Vagina (tissue), 2 donors: ENCODE measurements around the gene LENG8. TPM values are rescaled to one million over a fixed set of nuclear protein-coding genes. Genes with fewer than 3 reads are reported as not detected.
"Not testable (repeated sequence)": the region's sequence is repeated elsewhere in the genome, so short reads cannot be mapped to it uniquely, and the experiment has no call there.

Source experiments
- DNase-seq, 2 donors: peaks; one replicate each; pipeline ENCODE4 v3.0.0-alpha.2; 2017; ENCODE audit errors: extremely low spot score in 2 of 2
- H3K27ac ChIP-seq: fragments of 200-600 bp; sonication (generic); one replicate; pipeline ENCODE4 v1.5.1; 2019
- H3K27me3 ChIP-seq: fragments of 200-600 bp; sonication (generic); one replicate; pipeline ENCODE4 v1.5.1; 2019
- H3K36me3 ChIP-seq, 2 donors: fragments of 200-600 bp; sonication (generic); one replicate each; pipeline ENCODE4 v1.5.1; 2017 to 2019
- H3K4me1 ChIP-seq: fragments of 200-600 bp; sonication (generic); one replicate; pipeline ENCODE4 v1.5.1; 2019
- H3K4me3 ChIP-seq, 2 donors: fragments of 200-600 bp; sonication (generic); 1 replicate in 1 of 2; 2 replicates in 1 of 2; pipeline ENCODE4 v1.5.1; 2016 to 2019
- H3K9me3 ChIP-seq: fragments of 200-600 bp; sonication (generic); one replicate; pipeline ENCODE4 v1.5.1; 2019
- POLR2A ChIP-seq, 2 donors: fragments of 450-650 bp; IDR thresholded peaks; one replicate each; pipeline ENCODE4 v1.6.1; 2017; ENCODE audit warnings: antibody characterized with exemption in 2 of 2, mild to moderate bottlenecking in 2 of 2, moderate library complexity in 2 of 2
- POLR2AphosphoS5 ChIP-seq, 2 donors: sonication (generic); formaldehyde crosslinking; IDR thresholded peaks; one replicate each; pipeline ENCODE4 v1.9.0; 2017; ENCODE audit warnings: antibody characterized with exemption in 2 of 2, mild to moderate bottlenecking in 2 of 2, low read depth in 1 of 2; ENCODE audit not compliant: insufficient read depth in 1 of 2
- intact Hi-C: fragments of 100-400 bp; cut with DNase I; formaldehyde crosslinking; loops from one replicate; pipeline ENCODE4 v1.15.1; 2023
- total RNA-seq: library from RNA; depleted of rRNA; stranded (reverse); fragments of >200 nt; gene quantifications from one replicate; pipeline ENCODE4 v1.2.3, GENCODE V29; 2016
- TF ChIP-seq, protein P1 (sequence below), 3 experiments: fragments of 450-650 bp in 2 of 3; fragments of 200-600 bp in 1 of 3; sonication (generic) in 1 of 3; IDR thresholded peaks; one replicate each; pipeline ENCODE4 v1.5.1; 2017 to 2019; ENCODE audit warnings: antibody characterized with exemption in 3 of 3, mild to moderate bottlenecking in 2 of 3, moderate library complexity in 2 of 3

The LENG8 gene
- total RNA-seq, 1 donor from 2014 or later = 129 TPM

DNA sequence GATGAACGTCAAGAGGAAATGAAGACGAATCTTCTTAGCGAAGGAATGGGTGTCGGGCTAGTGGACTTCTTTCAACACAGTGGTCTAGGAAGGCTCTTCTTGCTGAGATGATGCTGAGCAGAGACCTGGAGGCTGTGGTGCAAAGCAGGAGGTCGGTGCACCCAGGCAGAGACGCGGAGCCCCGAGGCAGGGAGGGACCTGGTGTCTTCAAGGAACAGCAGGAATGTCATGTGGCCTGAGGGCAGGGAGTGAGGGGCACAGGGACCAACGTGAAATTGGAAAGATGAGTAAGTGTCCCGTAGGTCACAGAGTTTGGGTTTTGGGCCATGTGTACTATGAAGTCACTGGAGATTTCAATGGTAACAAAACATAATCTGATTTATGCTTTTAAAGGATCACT, 35.5 kb downstream of the LENG8 start:
- Histone ChIP-seq H3K4me1 (no peaks in the 10 kb centered on the region), H3K36me3 (no peaks in the 10 kb centered on the region), H3K27ac (no peak overlapping the region), H3K27me3 (no peaks in the 10 kb centered on the region), H3K4me3 (no peak overlapping the region), H3K9me3 (no peaks in the 10 kb centered on the region)
- DNase-seq = no peak
- intact Hi-C loops = loop anchor here (10.0 kb wide), 1 partner anchor 180 kb away; the partner anchor contains the start of gene LILRB4
- TF ChIP-seq POLR2A (IDR thresholded peaks at IDR 0.05) (no peak), POLR2AphosphoS5 (IDR thresholded peaks at IDR 0.05; ENCODE audit: insufficient read depth in 1 of 2, low read depth in 1 of 2) (no peak)

DNA sequence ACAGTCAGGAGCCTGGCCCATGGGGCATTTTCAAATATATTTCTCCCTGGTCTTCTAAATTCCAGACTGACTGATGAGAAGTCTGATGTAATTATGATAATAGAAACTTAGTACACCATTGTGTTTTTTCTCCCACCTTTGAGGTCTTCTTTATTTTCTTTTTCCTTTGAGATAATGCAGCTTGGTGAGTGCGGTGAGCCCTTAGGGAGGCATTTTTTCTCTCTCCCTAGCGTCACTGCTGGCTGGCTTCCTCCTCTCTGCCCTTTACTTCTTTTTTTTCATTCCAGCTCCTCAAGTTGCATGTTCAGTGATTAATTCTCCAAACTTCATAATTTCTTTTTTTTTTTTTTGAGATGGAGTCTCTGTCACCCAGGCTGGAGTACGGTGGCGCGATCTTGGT, 36.9 kb downstream of the LENG8 start:
- DNase-seq = no peak
- no peaks in the 10 kb centered on the region for H3K27me3 ChIP-seq
- H3K4me3 ChIP-seq = no peak overlapping the region
- H3K9me3 ChIP-seq = no peaks in the 10 kb centered on the region
- H3K4me1 ChIP-seq = no peaks in the 10 kb centered on the region
- no peak overlapping the region for H3K27ac ChIP-seq
- TF ChIP-seq POLR2AphosphoS5 (IDR thresholded peaks at IDR 0.05; ENCODE audit: insufficient read depth in 1 of 2, low read depth in 1 of 2) = no peak
- TF ChIP-seq POLR2A (IDR thresholded peaks at IDR 0.05) = no peak
- TF ChIP-seq, protein P1, sequence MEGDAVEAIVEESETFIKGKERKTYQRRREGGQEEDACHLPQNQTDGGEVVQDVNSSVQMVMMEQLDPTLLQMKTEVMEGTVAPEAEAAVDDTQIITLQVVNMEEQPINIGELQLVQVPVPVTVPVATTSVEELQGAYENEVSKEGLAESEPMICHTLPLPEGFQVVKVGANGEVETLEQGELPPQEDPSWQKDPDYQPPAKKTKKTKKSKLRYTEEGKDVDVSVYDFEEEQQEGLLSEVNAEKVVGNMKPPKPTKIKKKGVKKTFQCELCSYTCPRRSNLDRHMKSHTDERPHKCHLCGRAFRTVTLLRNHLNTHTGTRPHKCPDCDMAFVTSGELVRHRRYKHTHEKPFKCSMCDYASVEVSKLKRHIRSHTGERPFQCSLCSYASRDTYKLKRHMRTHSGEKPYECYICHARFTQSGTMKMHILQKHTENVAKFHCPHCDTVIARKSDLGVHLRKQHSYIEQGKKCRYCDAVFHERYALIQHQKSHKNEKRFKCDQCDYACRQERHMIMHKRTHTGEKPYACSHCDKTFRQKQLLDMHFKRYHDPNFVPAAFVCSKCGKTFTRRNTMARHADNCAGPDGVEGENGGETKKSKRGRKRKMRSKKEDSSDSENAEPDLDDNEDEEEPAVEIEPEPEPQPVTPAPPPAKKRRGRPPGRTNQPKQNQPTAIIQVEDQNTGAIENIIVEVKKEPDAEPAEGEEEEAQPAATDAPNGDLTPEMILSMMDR (IDR thresholded peaks at IDR 0.05) = no peak
- no peaks in the 10 kb centered on the region for H3K36me3 ChIP-seq
- intact Hi-C loops = loop anchor here (10.0 kb wide), 1 partner anchor 179 kb away; the partner anchor contains the start of gene LILRB4

DNA sequence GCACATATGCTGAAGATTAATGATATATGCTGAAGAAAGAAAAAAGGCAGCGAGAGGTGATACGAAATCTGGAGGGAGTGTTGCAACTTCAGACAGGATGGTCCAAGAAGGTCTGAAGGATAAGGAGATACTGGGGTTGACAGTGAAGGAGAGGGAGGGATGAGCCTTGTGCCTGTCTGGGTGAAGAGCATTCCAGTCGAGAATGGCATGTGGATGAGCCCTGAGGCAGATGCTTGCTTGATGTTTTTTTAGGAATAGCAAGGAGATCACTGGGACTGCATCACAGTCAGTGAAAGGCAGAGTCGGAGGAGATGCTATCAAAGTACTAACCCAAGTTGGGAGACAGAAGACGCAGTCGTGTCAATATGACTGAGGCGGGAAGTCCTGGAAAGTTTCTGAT, 40.3 kb downstream of the LENG8 start:
- H3K4me1 ChIP-seq = no peaks in the 10 kb centered on the region
- intact Hi-C loops = loop anchor here (10.0 kb wide), 1 partner anchor 175 kb away; the partner anchor contains the start of gene LILRB4
- no peak overlapping the region for H3K27ac ChIP-seq
- no peaks in the 10 kb centered on the region for H3K27me3 ChIP-seq
- H3K9me3 ChIP-seq = no peaks in the 10 kb centered on the region
- TF ChIP-seq, protein P1 (IDR thresholded peaks at IDR 0.05) = no peak
- TF ChIP-seq POLR2AphosphoS5 (IDR thresholded peaks at IDR 0.05; ENCODE audit: insufficient read depth in 1 of 2, low read depth in 1 of 2) (no peak), POLR2A (IDR thresholded peaks at IDR 0.05) (no peak)
- no peak for DNase-seq
- no peak overlapping the region for H3K4me3 ChIP-seq
- no peaks in the 10 kb centered on the region for H3K36me3 ChIP-seq

DNA sequence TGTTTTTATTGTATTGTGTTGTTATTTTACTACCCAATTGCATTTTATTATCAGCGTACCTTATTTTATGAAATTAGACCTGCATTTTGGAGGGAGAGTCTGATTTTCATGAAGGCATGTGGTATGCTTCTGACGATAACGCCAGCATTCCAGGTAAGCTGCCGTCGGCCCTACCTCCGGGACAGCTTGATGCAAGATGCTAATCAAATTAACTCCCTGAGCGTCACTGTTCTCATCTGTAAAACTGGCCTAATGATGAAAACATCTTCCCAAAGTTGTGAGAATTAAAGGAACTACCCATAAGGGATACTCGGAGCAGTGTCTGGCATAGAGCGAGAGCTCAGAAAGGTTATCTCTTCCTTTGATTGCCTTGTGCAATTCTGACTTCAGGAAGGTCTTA, 40.8 kb downstream of the LENG8 start:
- no peak for DNase-seq
- H3K9me3 ChIP-seq = no peaks in the 10 kb centered on the region
- H3K4me3 ChIP-seq = no peak overlapping the region
- no peaks in the 10 kb centered on the region for H3K4me1 ChIP-seq
- H3K27me3 ChIP-seq = no peaks in the 10 kb centered on the region
- no peak overlapping the region for H3K27ac ChIP-seq
- TF ChIP-seq POLR2A (IDR thresholded peaks at IDR 0.05) (no peak), POLR2AphosphoS5 (IDR thresholded peaks at IDR 0.05; ENCODE audit: insufficient read depth in 1 of 2, low read depth in 1 of 2) (no peak)
- TF ChIP-seq, protein P1 (IDR thresholded peaks at IDR 0.05) = no peak
- no peaks in the 10 kb centered on the region for H3K36me3 ChIP-seq
- intact Hi-C loops = loop anchor here (10.0 kb wide), 1 partner anchor 175 kb away; the partner anchor contains the start of gene LILRB4

DNA sequence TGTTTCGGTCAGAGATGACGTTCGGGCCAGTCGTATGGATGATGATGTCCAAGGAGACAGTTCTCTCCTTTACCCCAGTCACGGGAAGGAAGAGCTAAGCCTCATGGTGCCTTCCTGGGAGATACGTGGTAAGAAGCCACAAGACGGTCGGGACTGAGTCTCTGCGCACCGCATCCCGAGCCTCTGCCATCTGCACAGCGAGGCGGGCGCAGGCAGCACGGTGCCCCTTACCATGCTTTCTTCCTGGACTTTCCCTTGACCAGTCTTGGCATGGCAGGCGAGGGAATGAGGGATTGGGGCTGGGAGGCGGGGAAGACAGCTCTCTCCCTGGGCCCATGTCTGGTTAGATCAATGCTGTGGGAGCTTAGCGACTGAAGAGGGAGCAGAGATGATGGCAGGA, 43.6 kb downstream of the LENG8 start:
- intact Hi-C loops = no loop called here
- Histone ChIP-seq H3K36me3 (no peaks in the 10 kb centered on the region), H3K9me3 (no peaks in the 10 kb centered on the region), H3K27me3 (no peaks in the 10 kb centered on the region), H3K4me1 (no peaks in the 10 kb centered on the region), H3K4me3 (no peak overlapping the region), H3K27ac (no peak overlapping the region)
- DNase-seq = no peak
- TF ChIP-seq POLR2AphosphoS5 (IDR thresholded peaks at IDR 0.05; ENCODE audit: insufficient read depth in 1 of 2, low read depth in 1 of 2) (no peak), POLR2A (IDR thresholded peaks at IDR 0.05) (no peak)
- TF ChIP-seq, protein P1 (IDR thresholded peaks at IDR 0.05) = no peak

DNA sequence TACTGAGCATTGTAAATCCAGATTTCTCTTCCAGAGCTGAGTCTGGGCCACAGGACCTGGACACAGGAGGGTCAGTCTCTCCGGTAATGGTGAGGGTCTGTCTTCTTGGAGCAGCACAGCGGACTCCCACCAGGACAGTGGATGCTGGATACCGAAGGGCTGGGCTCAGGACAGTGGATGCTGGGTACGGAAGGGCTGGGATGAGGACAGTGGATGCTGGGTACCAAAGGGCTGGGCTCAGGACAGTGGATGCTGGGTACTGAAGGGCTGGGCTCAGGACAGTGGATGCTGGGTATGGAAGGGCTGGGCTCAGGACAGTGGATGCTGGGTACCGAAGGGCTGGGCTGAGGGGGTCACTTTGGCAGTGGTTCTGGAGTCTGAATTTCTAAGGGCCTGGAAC, 44.1 kb downstream of the LENG8 start:
- H3K4me3 ChIP-seq, DNase-seq, H3K4me1 ChIP-seq, intact Hi-C loops, H3K27ac ChIP-seq, H3K36me3 ChIP-seq, H3K27me3 ChIP-seq, H3K9me3 ChIP-seq: not testable (repeated sequence)
